Measurements from ENCODE around the gene SMARCAD1. TPM values are rescaled to one million over a fixed set of nuclear protein-coding genes. Genes with fewer than 3 reads are reported as not detected.

The SMARCAD1 gene
- total and polyA plus RNA-seq, 5 donors from 2014 or later, result 10.4 to 17.6 (median 12.5) TPM

- Mint-ChIP-seq H3K9me3 (peaks cover 0 to 6% (median 0%) of the 10 kb centered on the region in 7 donors), H3K27me3 (no peaks in the 10 kb centered on the region), H3K4me1 (no peaks in the 10 kb centered on the region), H3K36me3 (no peaks in the 10 kb centered on the region), H3K4me3 (no peak overlapping the region), H3K27ac (no peak overlapping the region)
- Histone ChIP-seq H3K36me3 (ENCODE audit: control insufficient read depth, insufficient read depth, low read length) (no peaks in the 10 kb centered on the region), H3K27me3 (ENCODE audit: control insufficient read depth, insufficient read depth, low read length) (no peaks in the 10 kb centered on the region), H3K9me3 (ENCODE audit: control insufficient read depth in 2 of 2, low read length in 2 of 2) (no peaks in the 10 kb centered on the region), H3K4me1 (ENCODE audit: control insufficient read depth, insufficient read depth, low read length, poor library complexity, severe bottlenecking) (no peaks in the 10 kb centered on the region), H3K27ac (ENCODE audit: insufficient read depth, low read length, poor library complexity, severe bottlenecking) (no peak overlapping the region), H3K4me3 (ENCODE audit: low read depth, low read length) (no peak overlapping the region)
- DNase-seq (no peak), ATAC-seq (ENCODE audit: low read depth in 2 of 2) (no peak)
Observed at GRCh38 chr4:94171616-94172015, 36.0 kb upstream of the SMARCAD1 start.

GRCh38 chr4:94175553-94176261, 32.0 kb upstream of the SMARCAD1 start:
- no peak overlapping the region for H3K27ac Mint-ChIP-seq
- no peak overlapping the region for H3K4me3 Mint-ChIP-seq
- no peaks in the 10 kb centered on the region for H3K4me1 Mint-ChIP-seq
- peaks cover 4% of the 10 kb centered on the region for H3K27me3 Mint-ChIP-seq
- peaks cover 0 to 4% (median 0%) of the 10 kb centered on the region in 7 donors for H3K9me3 Mint-ChIP-seq
- H3K9me3 ChIP-seq (ENCODE audit: control insufficient read depth in 2 of 2, low read length in 2 of 2), result no peaks in the 10 kb centered on the region
- H3K36me3 Mint-ChIP-seq, result no peaks in the 10 kb centered on the region
- H3K36me3 ChIP-seq (ENCODE audit: control insufficient read depth, insufficient read depth, low read length), result no peaks in the 10 kb centered on the region
- H3K27me3 ChIP-seq (ENCODE audit: control insufficient read depth, insufficient read depth, low read length), result peaks cover 3% of the 10 kb centered on the region
- no peak overlapping the region for H3K4me3 ChIP-seq (ENCODE audit: low read depth, low read length)
- no peak for DNase-seq
- H3K27ac ChIP-seq (ENCODE audit: insufficient read depth, low read length, poor library complexity, severe bottlenecking), result no peak overlapping the region
- ATAC-seq (ENCODE audit: low read depth in 2 of 2), result no peak
- H3K4me1 ChIP-seq (ENCODE audit: control insufficient read depth, insufficient read depth, low read length, poor library complexity, severe bottlenecking), result no peaks in the 10 kb centered on the region

GRCh38 chr4:94177822-94178221, 29.8 kb upstream of the SMARCAD1 start:
- Histone ChIP-seq H3K27me3 (ENCODE audit: control insufficient read depth, insufficient read depth, low read length) (peaks cover 4% of the 10 kb centered on the region), H3K9me3 (ENCODE audit: control insufficient read depth in 2 of 2, low read length in 2 of 2) (no peaks in the 10 kb centered on the region), H3K4me1 (ENCODE audit: control insufficient read depth, insufficient read depth, low read length, poor library complexity, severe bottlenecking) (no peaks in the 10 kb centered on the region), H3K36me3 (ENCODE audit: control insufficient read depth, insufficient read depth, low read length) (no peaks in the 10 kb centered on the region), H3K27ac (ENCODE audit: insufficient read depth, low read length, poor library complexity, severe bottlenecking) (no peak overlapping the region), H3K4me3 (ENCODE audit: low read depth, low read length) (no peak overlapping the region)
- no peak for DNase-seq
- no peak for ATAC-seq (ENCODE audit: low read depth in 2 of 2)
- H3K9me3 Mint-ChIP-seq, result no peaks in the 10 kb centered on the region
- no peaks in the 10 kb centered on the region for H3K36me3 Mint-ChIP-seq
- H3K4me3 Mint-ChIP-seq, result no peak overlapping the region
- H3K27me3 Mint-ChIP-seq, result peaks cover 10% of the 10 kb centered on the region
- no peak overlapping the region for H3K27ac Mint-ChIP-seq
- no peaks in the 10 kb centered on the region for H3K4me1 Mint-ChIP-seq

- Mint-ChIP-seq H3K9me3 (no peaks in the 10 kb centered on the region), H3K4me1 (no peaks in the 10 kb centered on the region), H3K27me3 (peaks cover 10% of the 10 kb centered on the region), H3K36me3 (no peaks in the 10 kb centered on the region), H3K27ac (no peak overlapping the region), H3K4me3 (no peak overlapping the region)
- Histone ChIP-seq H3K9me3 (ENCODE audit: control insufficient read depth in 2 of 2, low read length in 2 of 2) (no peaks in the 10 kb centered on the region), H3K27ac (ENCODE audit: insufficient read depth, low read length, poor library complexity, severe bottlenecking) (no peak overlapping the region), H3K4me3 (ENCODE audit: low read depth, low read length) (no peak overlapping the region), H3K27me3 (ENCODE audit: control insufficient read depth, insufficient read depth, low read length) (peaks cover 6% of the 10 kb centered on the region), H3K4me1 (ENCODE audit: control insufficient read depth, insufficient read depth, low read length, poor library complexity, severe bottlenecking) (no peaks in the 10 kb centered on the region), H3K36me3 (ENCODE audit: control insufficient read depth, insufficient read depth, low read length) (no peaks in the 10 kb centered on the region)
- ATAC-seq (ENCODE audit: low read depth in 2 of 2) (no peak), DNase-seq (no peak)
Observed at GRCh38 chr4:94181815-94182214, 25.9 kb upstream of the SMARCAD1 start.

GRCh38 chr4:94202769-94203168, 4.9 kb upstream of the SMARCAD1 start:
- Mint-ChIP-seq H3K27me3 (peaks cover 20% of the 10 kb centered on the region), H3K9me3 (peaks cover 0 to 5% (median 0%) of the 10 kb centered on the region in 7 donors), H3K4me3 (no peak overlapping the region), H3K27ac (no peak overlapping the region), H3K36me3 (no peaks in the 10 kb centered on the region), H3K4me1 (peaks cover 3 to 13% (median 7%) of the 10 kb centered on the region in 4 donors)
- Histone ChIP-seq H3K27me3 (ENCODE audit: control insufficient read depth, insufficient read depth, low read length) (peaks cover 17% of the 10 kb centered on the region), H3K36me3 (ENCODE audit: control insufficient read depth, insufficient read depth, low read length) (no peaks in the 10 kb centered on the region), H3K4me1 (ENCODE audit: control insufficient read depth, insufficient read depth, low read length, poor library complexity, severe bottlenecking) (peaks cover 3% of the 10 kb centered on the region), H3K4me3 (ENCODE audit: low read depth, low read length) (no peak overlapping the region), H3K27ac (ENCODE audit: insufficient read depth, low read length, poor library complexity, severe bottlenecking) (no peak overlapping the region), H3K9me3 (ENCODE audit: control insufficient read depth in 2 of 2, low read length in 2 of 2) (peaks cover 4 to 7% of the 10 kb centered on the region in 2 experiments)
- DNase-seq (no peak), ATAC-seq (ENCODE audit: low read depth in 2 of 2) (no peak)

- H3K4me3 Mint-ChIP-seq, result peak overlapping the region; percentile 95 to 100 (median 98)
- DNase-seq, result peak in 1 of 3 donors; percentile 17
- Histone ChIP-seq H3K36me3 (ENCODE audit: control insufficient read depth, insufficient read depth, low read length) (peaks cover 7% of the 10 kb centered on the region), H3K27ac (ENCODE audit: insufficient read depth, low read length, poor library complexity, severe bottlenecking) (peak overlapping the region; percentile 93), H3K4me3 (ENCODE audit: low read depth, low read length) (peak overlapping the region; percentile 98), H3K27me3 (ENCODE audit: control insufficient read depth, insufficient read depth, low read length) (peaks cover 6% of the 10 kb centered on the region), H3K9me3 (ENCODE audit: control insufficient read depth in 2 of 2, low read length in 2 of 2) (no peaks in the 10 kb centered on the region), H3K4me1 (ENCODE audit: control insufficient read depth, insufficient read depth, low read length, poor library complexity, severe bottlenecking) (peaks cover 20% of the 10 kb centered on the region)
- no peak for ATAC-seq (ENCODE audit: low read depth in 2 of 2)
- peaks cover 23 to 48% (median 34%) of the 10 kb centered on the region in 4 donors for H3K4me1 Mint-ChIP-seq
- H3K27ac Mint-ChIP-seq, result peak overlapping the region; percentile 98 to 100 (median 99)
- H3K27me3 Mint-ChIP-seq, result peaks cover 4% of the 10 kb centered on the region
- peaks cover 20% of the 10 kb centered on the region for H3K36me3 Mint-ChIP-seq
- peaks cover 0 to 3% (median 0%) of the 10 kb centered on the region in 7 donors for H3K9me3 Mint-ChIP-seq
Observed at GRCh38 chr4:94208266-94208665, 601 bp downstream of the SMARCAD1 start.

GRCh38 chr4:94208918-94209317, 1.3 kb downstream of the SMARCAD1 start:
- Histone ChIP-seq H3K4me3 (ENCODE audit: low read depth, low read length) (peak overlapping the region; percentile 98), H3K4me1 (ENCODE audit: control insufficient read depth, insufficient read depth, low read length, poor library complexity, severe bottlenecking) (peaks cover 20% of the 10 kb centered on the region), H3K9me3 (ENCODE audit: control insufficient read depth in 2 of 2, low read length in 2 of 2) (no peaks in the 10 kb centered on the region), H3K27me3 (ENCODE audit: control insufficient read depth, insufficient read depth, low read length) (no peaks in the 10 kb centered on the region), H3K36me3 (ENCODE audit: control insufficient read depth, insufficient read depth, low read length) (peaks cover 14% of the 10 kb centered on the region), H3K27ac (ENCODE audit: insufficient read depth, low read length, poor library complexity, severe bottlenecking) (no peak overlapping the region)
- Mint-ChIP-seq H3K4me1 (peaks cover 30 to 55% (median 40%) of the 10 kb centered on the region in 4 donors), H3K36me3 (peaks cover 27% of the 10 kb centered on the region), H3K27me3 (peaks cover 4% of the 10 kb centered on the region), H3K27ac (peak overlapping the region; percentile 98 to 100 (median 99)), H3K4me3 (peak overlapping the region; percentile 95 to 100 (median 98)), H3K9me3 (peaks cover 0 to 1% (median 0%) of the 10 kb centered on the region in 7 donors)
- DNase-seq (peak in 1 of 3 donors; percentile 22), ATAC-seq (ENCODE audit: low read depth in 2 of 2) (no peak)

- H3K9me3 Mint-ChIP-seq, result peaks cover 0 to 1% (median 0%) of the 10 kb centered on the region in 7 donors
- Histone ChIP-seq H3K4me1 (ENCODE audit: control insufficient read depth, insufficient read depth, low read length, poor library complexity, severe bottlenecking) (peaks cover 20% of the 10 kb centered on the region), H3K27ac (ENCODE audit: insufficient read depth, low read length, poor library complexity, severe bottlenecking) (no peak overlapping the region), H3K27me3 (ENCODE audit: control insufficient read depth, insufficient read depth, low read length) (no peaks in the 10 kb centered on the region), H3K9me3 (ENCODE audit: control insufficient read depth in 2 of 2, low read length in 2 of 2) (no peaks in the 10 kb centered on the region), H3K36me3 (ENCODE audit: control insufficient read depth, insufficient read depth, low read length) (peaks cover 29% of the 10 kb centered on the region), H3K4me3 (ENCODE audit: low read depth, low read length) (no peak overlapping the region)
- no peaks in the 10 kb centered on the region for H3K27me3 Mint-ChIP-seq
- ATAC-seq (ENCODE audit: low read depth in 2 of 2) (no peak), DNase-seq (no peak)
- H3K36me3 Mint-ChIP-seq, result peaks cover 52% of the 10 kb centered on the region
- H3K4me1 Mint-ChIP-seq, result peaks cover 53 to 71% (median 57%) of the 10 kb centered on the region in 4 donors
- H3K4me3 Mint-ChIP-seq, result peak overlapping the region in 1 of 4 donors; percentile 45
- H3K27ac Mint-ChIP-seq, result peak overlapping the region in 1 of 3 donors; percentile 29
Observed at GRCh38 chr4:94211861-94212260, 4.2 kb downstream of the SMARCAD1 start.

All from CD4-positive, CD25-positive, alpha-beta regulatory T cell (primary cell).